ENCODE data around the gene DOK6.
"Not testable (repeated sequence)": the region's sequence is repeated elsewhere in the genome, so short reads cannot be mapped to it uniquely, and the experiment has no call there.

Gene DOK6

DNA sequence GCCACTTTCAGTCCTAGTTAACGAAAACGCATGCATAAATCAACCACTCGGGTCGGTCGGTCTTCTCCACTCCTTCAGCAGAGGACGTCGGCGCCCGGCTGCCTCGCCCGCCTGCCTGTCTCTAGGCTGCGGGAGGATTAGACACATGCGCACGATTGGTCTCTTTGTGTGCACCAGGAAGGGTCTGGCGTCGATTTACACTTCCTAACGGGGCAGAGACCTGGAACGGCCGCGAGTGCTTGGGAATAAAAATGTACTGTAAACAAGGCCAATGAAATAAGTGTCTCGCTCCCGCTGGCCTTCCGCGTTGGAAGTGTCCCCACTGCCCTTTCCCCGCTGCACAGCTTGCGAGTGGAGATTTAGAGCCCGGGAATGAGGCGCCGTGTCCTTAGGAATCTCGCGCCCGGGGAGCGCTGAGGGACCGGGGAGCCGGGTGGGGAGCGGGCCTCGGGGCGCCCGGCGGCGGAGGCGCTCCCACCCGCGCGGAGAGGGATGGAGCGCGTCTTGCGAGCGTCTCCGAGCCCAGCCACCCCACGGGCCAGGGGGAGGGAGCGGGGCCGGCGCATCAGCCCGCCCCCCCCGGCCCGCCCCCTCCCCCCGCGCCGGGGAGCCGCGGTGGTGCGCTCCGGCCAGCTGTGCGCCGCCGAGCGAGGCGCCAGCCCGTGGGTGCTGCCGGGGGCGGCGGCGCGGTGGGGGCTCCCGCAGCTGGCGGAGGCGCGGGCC, at the start of gene DOK6:
TSS of gene DOK6 (plus strand) at position 636 of the 723 bp plus-strand sequence.
- DNase-seq: no peak

DNA sequence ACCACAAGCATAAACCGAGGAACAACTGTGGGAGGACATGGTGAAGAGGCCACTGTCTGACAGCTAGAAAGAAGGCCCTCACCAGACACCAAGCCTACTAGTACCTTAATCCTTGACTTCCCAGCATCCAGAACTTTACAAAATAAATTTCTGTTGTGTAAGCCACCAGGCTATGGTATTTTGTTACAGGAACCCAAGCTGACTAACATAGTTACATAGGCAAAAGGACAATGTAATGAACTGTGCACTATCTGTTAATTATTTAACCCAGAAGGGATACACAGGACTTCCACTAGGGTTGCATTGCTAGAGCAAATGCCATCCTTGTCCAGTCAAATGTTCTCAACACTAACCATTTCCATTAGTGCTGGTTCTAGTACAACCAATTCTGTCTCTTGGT, 47.7 kb upstream of the DOK6 start:
- no peak for DNase-seq

DNA sequence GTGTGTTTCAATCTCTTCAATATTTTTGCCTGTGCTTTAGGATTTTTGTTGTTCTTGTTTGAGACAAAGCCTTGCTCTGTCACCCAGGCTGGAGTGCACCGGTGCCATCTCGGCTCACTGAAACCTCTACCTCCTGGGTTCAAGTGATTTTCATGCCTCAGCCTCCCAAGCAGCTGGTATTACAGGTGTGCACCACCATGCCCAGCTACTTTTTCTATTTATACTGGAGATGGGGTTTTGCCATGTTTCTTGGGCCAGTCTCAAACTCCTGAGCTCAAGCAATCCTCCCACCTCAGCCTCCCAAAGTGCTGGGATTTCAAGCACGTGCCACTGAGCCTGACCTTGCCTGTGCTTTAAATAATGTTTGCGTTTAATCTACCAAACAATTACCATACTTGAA, 43.1 kb upstream of the DOK6 start:
- DNase-seq: no peak

DNA sequence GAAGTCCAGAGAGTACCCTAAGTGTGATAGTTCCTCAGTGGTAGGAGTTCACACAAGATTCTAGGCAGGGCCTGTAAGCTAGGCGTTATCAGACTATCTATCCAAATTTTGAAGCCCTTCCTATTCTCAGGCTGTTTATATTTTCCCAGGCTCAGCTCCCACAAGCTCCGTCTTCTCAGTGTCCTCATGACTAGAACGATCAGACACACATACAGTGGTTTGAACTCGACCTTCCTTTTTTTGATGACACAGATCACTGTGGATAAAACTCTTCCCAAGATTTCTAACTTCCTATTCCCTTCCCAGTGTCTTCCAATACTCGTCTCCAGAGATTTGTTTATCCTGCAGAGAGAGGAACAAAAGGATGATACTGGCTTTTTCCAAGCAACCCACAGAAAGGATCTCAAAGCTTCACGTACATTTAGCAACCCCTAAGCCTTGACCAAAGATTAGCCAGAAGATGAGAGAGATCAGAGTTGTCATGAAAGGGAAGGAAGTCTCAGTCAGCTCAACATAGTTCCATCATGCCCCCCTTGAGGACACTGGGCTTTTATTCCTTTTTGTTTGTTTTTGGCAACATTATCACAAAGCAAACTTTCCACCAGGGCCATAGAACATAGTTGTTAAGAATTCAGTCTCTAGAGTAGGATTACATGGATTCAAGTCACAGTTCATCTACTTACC, 42.3 kb upstream of the DOK6 start:
- DNase-seq: no peak

DNA sequence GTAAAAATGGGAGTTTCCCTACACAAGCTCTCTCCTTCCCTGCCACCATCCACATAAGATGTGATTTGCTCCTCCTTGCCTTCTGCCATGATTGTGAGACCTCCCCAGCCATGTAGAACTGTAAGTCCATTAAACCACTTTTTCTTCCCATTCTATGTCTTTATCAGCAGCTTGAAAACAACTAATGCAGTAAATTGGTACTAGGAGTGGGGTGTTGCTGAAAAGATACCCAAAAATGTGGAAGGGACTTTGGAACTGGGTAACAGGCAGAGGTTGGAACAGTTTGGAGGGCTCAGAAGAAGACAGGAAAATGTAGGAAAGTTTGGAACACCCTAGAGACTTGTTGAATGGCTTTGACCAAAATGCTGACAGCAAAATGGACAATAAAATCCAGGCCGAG, 40.9 kb upstream of the DOK6 start:
- not testable (repeated sequence) for DNase-seq

DNA sequence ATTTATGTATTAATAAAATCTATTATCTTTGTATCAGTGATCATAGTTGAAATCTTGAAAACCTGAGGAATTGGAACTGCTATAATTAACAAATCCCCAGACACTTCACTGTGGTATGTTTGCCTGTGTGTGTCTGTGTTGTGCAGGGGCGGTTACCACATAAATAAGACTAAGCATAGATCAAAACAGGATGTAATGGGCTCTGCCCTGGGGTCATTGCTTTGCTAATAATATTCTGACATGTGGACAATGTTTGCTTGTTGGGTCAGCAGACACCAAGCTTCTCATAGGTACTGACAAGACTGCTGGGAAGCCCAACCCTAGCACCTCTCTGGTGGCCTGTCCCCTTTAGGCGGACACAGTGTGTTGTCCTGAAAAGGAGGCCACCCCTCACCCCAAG, 35.8 kb upstream of the DOK6 start:
- no peak for DNase-seq

DNA sequence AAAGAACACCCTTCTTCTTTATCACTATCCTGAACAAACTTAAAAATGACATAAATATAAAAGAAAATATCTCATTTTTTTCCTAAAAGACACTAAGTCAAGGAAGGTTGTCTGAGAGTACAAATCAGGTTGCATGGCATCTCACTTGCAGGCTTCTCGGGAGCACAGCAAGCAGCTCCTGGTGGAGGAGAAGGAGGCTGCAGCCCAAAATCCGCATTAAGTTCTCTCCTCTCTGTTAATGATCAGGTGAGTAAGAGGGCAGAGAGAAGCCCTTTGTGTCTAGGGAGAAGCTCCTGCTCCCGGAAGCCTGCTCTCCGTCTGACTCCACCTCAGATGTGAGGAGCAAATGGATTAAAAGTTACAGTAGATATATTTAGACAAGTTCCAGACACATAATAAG, 35.0 kb upstream of the DOK6 start:
- no peak for DNase-seq

DNA sequence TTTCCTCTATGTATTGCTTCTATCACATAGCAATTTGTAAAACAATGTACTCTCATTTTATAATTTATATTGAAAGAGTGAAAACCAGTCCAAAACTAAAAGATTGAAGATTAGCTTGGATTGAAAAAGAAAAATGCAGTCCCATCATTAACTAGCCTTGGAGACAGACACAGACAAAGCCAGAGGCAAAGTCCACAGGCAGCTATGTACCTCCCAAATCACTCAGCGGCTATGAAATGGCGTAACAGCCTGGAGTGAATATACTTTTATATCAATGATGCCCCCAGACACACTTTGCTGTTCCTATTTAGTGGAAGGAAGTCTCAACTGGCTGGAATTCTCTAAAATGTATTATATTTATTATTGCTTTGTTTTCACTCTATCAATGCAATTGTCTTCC, 33.6 kb upstream of the DOK6 start:
- DNase-seq: no peak

DNA sequence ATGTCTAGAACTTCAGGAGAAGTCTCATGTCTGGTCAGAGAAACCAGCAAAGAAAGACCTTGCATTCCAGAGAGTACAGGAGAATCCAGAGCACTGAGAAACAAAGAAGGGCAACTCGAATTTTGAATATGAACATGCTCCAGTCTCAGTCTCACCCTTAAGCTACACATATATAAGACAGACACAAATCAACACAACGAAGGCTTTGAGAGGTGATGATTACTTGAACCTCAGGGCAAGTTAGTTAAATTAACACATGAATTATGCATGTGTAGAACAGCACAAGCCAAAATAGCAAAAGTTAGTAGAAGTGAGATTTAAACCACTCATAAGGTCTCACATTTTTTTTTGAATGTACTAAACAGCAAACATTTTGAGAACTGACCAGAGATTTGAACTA, 29.0 kb upstream of the DOK6 start:
- no peak for DNase-seq

DNA sequence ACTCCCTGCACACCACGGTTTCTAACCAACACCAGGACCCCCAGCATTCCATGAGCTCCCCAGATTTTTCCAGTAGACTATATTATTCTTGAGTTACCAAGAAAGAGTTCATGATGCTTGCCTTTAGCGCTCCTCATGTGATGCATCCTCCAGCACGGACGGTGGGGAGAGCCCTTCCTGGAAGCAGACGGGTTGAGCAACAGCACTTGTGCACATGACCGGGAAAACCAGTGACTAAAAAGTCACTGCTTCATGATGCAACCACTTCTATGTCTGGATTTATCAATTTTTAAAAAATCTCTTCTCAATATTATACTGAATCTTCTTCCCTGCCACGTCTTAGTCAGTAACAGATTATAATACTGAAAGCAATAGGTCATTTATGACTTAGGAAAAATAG, 20.4 kb upstream of the DOK6 start:
- DNase-seq: no peak

DNA sequence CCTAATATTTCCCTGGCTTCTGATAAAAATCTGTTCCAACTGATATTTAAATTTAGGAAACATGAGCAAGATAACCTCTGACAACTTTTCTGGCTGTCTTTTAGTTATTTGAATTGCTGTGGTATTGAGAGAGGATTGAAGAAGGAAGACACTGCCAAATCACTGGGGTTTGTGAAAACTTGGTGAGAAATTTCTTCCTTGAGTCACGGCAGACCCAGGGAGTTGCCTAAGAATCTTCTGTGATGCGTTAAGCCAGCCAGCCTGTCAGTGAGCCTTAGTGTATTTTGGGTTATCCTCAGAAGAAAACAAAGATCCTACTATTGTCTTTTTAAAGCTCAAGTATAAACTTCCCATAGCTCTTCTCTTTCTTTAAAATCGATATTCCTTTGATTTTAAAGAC, 17.5 kb upstream of the DOK6 start:
- DNase-seq: no peak

DNA sequence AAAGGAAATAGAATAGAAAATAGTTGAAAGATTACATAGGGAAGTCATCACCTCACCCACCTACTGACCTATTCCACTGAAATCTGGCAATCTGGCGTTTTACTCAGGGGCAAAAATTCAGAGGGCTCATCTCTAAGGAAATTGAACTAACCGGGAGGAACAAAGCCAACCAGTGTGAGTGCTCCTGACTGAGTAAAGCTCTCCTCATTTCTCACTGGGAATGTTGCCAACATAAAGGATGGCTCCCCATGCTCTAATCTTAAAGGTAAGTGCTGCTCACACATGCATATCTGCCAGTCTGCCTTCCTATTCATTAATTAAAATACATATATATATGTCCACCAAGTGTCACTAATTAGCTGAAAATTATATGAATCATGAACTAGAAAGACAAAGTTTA, 13.5 kb upstream of the DOK6 start:
- no peak for DNase-seq

DNA sequence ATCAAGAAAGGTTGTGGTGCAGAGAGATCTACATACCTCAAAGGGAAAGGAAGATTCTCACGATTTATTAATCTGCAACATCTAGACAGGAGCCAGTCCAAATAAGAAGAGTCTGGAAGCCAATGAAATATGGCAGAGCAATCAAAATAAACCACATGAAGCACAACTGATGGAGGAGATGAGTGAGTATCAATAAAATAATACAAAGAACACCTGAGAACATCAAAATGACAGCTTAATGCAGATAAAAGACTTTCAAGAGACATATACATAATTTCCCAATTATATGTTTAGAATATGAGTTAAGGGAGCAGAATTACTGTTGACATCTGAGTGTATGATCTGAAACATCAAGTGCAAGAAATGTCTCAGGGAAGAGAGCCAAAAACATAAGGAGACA, 12.5 kb upstream of the DOK6 start:
- DNase-seq: no peak

DNA sequence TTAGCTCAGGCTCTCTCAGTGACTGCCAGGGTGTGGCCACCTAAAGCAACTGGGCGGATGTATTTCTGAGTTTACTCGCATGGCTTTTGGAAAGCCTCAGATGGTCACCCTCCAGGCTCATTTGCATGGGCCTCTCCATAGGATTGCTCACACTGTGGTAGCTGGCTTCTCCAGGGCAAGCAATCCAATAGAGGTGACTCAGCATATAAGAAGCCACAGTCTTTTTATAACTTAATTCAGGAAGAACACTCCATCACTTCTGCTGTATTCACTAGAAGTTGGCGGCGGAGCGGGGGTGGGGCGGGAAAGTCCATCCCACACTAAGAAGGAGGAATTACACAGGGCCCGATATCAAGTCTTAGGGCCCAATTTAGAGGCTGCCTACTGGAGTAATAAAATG, 3.6 kb upstream of the DOK6 start:
- DNase-seq: no peak

DNA sequence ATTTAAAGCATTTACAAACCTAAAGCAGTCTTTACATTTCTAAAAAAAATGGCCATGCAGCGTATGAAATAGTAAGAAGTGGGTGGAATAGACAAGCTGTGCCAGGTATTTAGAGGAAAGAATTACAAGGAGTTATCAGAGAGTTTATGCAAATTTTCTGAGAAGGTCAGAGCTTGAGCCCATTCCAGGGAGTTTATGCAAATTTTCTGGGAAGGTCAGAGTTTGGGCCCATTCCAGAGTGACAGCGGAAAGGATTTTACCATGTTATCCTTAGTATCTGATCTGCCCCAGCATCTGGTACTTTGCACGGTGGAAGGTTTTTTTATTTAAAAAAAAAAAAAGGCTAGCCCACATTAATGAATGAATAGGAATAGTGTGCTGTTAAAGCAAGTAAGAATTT, 1.4 kb upstream of the DOK6 start:
- DNase-seq: no peak

DNA sequence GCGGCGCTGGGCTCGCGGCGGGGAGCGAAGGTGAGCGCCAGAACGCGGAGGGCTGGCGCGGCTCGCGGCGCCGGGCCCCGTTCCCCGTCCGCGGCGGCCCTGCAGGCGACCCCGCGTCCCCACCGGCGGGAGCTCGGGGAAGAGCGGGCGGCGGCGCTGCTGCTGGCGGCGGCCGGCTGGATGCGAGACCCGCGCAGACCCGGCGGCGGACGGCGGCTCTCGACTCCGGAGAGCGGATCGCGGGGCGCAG, 213 bp downstream of the DOK6 start:
- DNase-seq: no peak

DNA sequence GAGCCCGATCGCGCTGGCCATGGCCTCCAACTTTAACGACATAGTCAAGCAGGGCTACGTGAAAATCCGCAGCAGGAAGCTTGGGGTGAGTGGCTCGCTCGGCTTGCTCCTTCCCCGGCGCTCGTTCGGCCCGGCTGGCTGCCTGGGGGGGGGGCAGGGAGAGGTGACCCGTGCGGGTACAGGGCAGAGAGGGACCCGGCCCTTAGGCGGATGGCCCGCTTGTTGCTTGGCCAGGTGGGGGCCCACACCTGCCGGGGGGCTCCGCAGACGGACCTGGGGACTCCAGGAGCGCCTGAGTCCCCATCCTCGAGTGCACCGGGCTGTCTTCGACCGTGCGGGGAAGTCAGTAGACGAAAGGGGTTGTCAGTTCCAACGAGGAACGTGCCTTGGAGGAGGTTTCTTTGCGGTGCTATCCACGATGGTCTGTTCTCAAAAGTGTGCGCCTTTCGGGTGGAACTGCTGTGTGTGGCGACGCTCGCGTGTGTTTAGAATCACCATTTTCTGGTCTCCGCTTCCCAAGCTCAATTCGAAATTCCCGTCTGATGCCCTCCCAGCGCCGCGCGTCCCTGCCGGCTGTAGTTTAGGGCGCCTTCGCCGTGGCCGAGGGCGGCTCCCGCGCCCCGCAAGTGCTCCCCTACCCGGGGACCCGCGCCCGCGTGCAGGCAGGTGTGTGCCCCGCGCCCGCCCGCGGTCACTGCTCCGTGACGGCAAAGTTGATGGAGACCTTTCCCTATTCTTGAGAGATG, 711 bp downstream of the DOK6 start:
- DNase-seq: no peak

DNA sequence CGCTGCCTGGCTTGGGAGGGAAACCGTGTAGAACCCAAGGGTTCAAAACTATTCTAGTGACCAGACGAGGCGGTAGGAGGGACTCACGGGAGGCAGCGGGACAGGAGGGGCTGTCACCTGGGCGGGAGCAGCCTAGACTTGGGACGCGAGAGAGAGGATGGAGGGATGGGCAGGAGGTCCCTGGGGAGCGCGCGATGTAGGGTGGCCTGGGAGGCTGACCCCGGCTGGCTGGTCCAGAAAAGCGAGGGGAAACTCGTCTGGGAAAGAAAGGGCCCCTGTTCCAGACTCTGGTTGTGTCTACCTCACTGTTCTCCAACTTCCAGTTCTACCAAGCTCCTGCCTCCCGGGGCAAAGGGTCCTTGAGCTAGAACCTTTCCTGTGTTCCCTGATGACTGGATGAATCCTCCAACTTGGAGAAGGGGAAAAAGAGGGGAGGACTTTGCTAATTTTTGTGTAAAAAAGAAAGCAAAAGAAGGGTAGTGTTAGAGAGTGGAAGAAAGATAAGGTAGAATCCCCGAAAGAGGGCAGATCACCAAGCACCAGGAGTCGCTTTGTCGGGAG, 1.4 kb downstream of the DOK6 start:
- DNase-seq: no peak

DNA sequence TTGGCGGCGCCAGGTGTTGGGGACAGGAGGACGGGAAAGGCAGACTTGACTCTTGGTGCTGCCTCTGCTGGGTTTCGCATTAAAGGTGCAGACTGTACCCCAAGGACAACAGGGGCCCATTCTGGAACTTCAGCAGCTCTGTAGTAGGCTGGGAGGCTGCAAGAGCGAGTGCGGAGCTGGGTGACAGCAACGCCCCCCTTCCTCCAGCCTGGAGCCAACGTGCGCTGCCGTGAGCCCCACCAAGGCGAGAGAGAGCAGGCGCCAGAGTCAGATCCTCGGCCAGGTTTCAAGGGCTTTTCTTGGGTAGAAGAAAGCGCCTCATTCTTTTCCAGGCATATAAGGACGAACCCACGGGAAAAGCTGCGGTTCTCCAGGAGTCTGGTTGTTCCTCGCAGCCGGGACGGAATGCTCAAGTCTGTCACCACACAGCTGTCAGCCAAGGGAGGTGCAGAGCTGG, 1.9 kb downstream of the DOK6 start:
- DNase-seq: no peak

DNA sequence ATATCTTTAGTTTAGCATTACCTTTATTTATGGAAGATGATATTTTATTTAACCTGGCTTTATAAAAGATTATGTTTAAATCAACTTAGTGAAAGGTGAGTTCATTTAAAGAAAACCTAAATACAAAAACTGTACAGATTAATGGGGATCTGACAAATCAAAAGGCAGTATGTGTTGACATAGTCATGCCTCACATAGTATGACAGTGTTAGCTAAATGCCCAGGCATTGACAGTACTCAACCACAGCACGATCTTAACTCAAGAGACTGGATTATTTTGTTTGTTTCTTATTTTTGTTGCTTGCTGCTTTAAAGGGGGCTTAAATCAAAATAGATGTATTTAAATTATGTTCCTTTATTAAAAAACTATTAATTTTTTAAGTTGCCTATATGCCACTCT, 7.8 kb downstream of the DOK6 start:
- no peak for DNase-seq

DNA sequence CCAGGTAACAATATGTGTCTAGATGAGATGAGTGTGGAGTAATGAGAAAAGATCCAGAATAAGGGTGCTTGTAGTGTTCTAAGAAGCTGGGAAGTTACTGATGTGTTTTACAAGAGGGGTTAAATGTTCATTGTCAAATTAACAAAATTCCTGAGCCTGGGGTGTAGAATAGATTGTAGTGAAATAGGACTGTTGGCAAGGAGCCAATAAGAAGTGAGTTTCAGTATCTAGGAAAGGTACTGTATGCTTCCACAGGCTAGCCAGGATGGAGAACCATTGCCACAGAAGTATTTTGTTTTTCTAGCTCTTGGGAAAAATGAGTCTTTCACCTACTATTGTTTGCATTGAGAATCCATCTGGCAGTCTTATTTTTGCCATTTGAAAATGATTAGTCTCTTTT, 10.5 kb downstream of the DOK6 start:
- DNase-seq: no peak

DNA sequence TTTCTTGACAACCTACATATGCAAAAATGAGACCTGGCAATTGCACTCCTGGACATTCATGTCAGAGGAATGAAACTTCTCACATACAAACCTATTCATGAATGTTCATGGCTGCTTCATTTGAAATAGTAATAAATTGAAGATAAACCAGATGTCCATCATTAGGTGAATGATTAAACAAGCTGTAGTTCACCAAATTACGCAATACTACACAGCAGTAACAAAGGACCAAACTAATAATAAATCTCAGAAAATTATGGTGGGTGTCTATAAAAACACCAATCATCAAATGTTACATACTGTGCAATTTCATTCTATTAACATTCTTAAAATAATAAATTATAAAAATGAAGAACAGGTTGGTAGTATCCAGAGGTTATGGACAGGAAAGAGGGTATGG, 13.5 kb downstream of the DOK6 start:
- no peak for DNase-seq

DNA sequence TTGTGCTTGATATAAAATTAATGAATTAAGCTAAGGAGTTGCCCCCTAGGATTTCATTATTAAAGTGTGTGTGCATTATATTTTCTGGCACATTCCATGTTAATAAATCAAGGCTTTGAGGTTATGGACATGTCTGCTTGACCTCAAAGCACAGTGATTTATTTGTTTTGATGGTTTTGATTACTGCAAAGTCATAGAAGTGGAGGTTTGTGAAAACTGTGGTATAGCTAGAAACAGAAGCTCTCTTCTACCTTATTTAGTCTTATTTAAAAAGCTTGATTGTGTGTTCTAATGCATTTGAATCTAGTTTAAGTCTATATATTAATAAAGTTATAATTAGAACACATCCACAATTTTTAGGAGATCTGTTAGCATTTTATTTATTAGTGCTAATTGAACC, 32.2 kb downstream of the DOK6 start:
- no peak for DNase-seq

DNA sequence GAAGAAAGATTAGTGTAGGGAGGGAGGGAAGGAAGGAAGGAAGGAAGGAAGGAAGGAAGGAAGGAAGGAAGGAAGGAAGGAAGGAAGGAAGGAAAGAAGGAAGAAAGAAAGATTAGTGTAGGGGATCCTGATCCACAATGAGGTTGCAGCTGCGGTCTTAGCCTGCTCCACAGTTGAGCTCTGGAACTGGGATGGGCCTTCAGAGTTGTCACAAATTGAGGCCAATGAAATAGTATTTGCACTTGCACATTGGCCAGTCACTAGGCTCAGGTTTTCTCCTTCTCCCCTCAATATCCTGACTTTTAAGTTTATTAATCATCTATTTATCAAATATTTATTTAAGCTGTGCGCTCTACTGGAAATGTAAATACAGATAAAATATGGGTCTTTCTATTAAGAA, 34.3 kb downstream of the DOK6 start:
- no peak for DNase-seq
